CD4-positive, alpha-beta T cell treated with Interleukin-2 at 100 ng/mL for 4 hours (primary cell): ENCODE results near the gene SSRP1.

ENCODE experiments used
- DNase-seq: peaks from one replicate; pipeline ENCODE4 v3.0.0-alpha.2; 2020; ENCODE audit warnings: low spot score

The SSRP1 gene

GRCh38 chr11:57359896-57360690 lies 24.4 kb upstream of the SSRP1 start:
- DNase-seq, result no peak

DNA sequence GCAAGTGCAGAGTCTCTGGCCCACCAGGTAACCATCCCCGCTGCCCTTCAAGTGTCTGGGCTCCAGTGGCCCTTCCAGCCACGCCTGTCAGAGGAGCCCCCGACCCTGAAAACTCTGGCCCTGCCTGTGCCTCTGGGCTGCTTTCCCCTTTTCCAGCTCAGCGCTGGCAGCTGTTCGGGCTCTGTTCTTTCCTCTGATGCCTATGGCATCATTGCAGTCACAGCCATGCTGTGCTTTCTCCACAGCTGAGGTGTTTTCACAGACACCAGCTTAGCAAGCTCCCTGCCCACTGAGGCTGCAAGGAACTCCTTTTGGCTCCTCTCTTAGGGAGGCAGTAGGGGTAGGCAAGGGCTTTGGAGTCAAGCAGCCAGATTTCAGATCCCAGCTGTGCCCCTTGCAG lies 23.7 kb upstream of the SSRP1 start:
- DNase-seq, result no peak

- no peak for DNase-seq
Observed at GRCh38 chr11:57358991-57359390, 23.3 kb upstream of the SSRP1 start.

- no peak for DNase-seq
Observed at GRCh38 chr11:57358543-57358961, 22.9 kb upstream of the SSRP1 start.

DNA sequence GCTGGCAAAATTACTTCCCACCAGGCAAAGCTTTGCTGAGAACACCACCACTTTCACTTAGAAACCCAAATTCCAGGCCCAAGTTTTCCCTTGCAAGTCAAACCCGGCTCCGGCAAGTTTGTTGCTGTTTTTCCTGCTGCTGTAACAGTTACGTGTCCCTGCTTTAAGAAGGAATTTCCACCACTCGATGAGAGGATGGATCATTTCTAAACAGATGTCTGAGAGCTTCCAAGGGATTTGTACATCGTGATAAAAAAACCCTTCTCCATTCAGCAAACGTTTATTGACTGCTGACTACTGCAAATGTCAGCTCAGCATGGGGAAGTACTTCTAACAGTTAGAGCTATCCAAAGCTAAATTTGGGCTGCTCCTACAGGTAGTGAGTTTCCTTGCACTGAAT lies 22.2 kb upstream of the SSRP1 start:
- DNase-seq, result no peak

DNA sequence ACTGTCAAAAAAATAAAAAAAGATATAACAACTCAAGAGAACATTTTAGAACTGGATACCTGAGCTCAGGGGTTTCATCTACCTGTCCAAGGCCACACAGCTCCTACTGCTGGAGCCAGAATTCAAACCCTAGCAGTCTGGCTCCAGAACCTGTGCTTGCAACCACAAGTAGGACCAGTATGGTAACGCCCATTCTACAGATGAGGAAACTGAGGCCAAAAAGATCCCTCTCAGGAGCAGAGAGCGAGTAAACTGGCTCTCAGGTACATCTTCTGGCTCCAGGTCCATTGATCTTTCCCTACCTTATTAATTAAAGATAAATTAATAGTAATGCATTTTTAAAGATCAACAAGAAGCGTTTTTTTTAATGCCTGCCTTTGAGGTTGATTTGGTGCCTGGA lies 21.6 kb upstream of the SSRP1 start:
- DNase-seq, result no peak

GRCh38 chr11:57356268-57356667 lies 20.6 kb upstream of the SSRP1 start:
- DNase-seq, result no peak

DNA sequence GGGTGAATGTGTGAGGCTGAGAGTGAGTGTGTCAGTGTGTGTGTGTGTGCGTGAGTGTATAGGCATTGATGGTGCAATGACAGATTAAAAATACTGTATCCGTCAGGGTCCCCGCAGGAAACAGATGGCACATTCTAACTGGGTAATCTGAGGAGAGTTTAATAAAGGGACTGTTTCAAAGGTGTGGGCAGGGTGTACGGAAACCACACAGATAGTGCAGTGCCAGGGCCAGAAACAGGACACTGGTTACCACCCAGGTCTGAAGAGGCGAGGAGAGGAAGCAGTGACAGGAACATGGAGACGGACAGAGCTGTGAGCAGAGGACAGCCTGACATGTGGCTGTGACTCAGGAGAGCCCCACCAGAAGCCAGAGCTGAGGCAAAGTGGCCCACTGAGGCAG lies 19.0 kb upstream of the SSRP1 start:
- no peak for DNase-seq

DNA sequence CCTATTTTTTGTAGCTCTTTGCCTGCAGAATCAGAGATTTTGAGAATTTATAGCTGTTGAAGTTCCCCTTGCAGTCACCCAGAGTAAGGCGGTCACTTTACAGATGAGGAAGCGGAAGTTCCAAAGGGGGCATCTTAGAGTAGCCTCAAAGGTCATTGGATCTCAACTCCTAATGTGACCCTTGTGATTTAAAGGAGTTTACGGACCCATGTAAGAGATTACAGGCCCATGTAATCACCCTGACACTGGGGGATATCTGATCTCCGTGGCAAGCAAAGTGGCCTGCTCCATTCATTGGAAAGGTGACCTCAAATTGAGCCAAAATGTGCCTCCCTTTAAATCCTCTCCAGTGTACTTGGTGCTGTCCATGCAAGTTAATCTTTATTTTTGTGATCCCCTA lies 18.2 kb upstream of the SSRP1 start:
- no peak for DNase-seq

GRCh38 chr11:57353446-57353845 lies 17.8 kb upstream of the SSRP1 start:
- no peak for DNase-seq

- no peak for DNase-seq
Observed at GRCh38 chr11:57353036-57353435, 17.3 kb upstream of the SSRP1 start.

DNA sequence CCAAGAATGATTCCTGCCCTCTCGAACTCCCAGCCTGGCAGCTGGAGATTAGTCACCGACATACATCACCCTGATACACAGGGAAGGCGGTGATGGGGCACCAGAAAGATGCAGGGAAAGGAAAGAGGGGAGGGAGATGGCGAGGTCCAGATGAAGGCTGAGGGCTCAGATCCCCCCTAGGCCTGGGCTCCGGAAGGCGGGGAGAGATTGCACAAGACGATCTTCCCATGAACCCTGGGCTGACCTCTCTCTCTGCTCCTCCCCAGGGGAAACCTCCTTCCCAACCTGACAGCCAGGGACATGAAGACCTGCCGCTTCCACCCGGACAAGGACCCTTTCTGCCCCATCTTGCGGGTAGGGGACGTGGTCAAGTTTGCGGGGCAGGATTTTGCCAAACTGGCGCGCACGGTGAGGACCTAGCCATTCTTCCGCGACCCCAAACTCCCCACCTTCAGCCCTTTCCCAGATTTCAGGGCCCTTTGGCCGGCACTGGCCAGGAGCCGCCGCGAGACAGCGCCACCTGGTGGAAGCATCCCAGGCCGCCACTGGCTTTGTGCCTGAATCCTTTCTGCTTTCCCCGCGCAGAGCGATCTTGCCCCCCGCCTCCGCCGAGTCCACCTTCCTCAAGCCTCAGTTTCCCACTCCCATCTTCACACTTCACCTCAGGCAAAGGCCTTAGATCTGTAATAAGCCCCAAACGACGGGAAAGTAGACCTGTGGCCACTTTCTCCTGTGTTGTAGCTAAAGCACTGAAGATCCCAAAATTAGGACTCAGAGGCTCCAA lies 14.0 kb upstream of the SSRP1 start:
- peak; percentile 61 for DNase-seq

GRCh38 chr11:57348636-57349313 lies 13.1 kb upstream of the SSRP1 start:
- DNase-seq, result no peak

DNA sequence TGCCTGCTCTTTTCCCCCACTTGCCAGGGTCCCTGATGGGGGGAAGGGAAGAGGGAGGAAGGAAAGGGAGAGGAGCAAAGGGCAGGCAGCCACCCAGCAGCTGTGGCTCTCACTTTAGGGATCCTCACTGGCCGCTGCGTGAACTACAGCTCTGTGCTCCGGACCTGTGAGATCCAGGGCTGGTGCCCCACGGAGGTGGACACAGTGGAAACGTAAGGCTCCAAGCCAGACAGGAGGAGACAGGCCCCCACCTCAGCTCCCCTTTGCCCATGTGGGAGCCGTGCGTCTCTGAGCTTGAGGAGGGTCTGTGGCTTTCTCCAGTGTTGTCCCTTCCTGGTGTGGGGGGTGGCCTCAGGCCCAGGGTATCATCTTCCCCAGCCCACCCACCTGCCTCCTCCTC lies 12.4 kb upstream of the SSRP1 start:
- DNase-seq, result no peak

GRCh38 chr11:57347336-57347735 lies 11.6 kb upstream of the SSRP1 start:
- no peak for DNase-seq

- peak; percentile 76 for DNase-seq
Observed at GRCh38 chr11:57345555-57346211, 10.0 kb upstream of the SSRP1 start.

- DNase-seq, result no peak
Observed at GRCh38 chr11:57344826-57345225, 9.1 kb upstream of the SSRP1 start.

DNA sequence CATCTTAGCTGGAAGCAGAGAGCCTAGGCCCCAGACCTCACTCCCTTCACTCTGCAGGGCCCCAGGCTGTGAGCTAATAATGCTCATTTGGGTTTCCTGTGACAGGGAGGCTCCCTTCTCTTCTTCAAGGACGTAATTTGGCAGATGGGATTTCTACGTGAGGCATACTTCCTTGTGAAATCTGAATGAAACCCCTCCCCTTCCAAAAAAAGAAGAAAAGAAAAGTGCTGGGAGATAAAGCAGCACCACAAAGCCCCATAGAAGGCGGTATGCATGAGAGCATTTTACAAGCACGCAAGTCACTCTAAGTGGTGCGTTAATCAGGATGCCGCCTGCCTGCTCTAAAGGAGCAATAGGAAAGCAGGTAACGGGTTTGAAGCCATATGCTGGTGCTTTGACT lies 8.1 kb upstream of the SSRP1 start:
- no peak for DNase-seq

GRCh38 chr11:57342702-57343101 lies 7.0 kb upstream of the SSRP1 start:
- DNase-seq, result no peak

GRCh38 chr11:57341250-57341808 lies 5.6 kb upstream of the SSRP1 start:
- no peak for DNase-seq

GRCh38 chr11:57340039-57340615 lies 4.4 kb upstream of the SSRP1 start:
- no peak for DNase-seq

GRCh38 chr11:57339328-57339727 lies 3.6 kb upstream of the SSRP1 start:
- no peak for DNase-seq
